HG03159 (cell line): ENCODE data around the gene C1QB.
"Not testable (repeated sequence)": the region's sequence is repeated elsewhere in the genome, so short reads cannot be mapped to it uniquely, and the experiment has no call there.

ENCODE experiments used
- ATAC-seq: cut with Tn5 transposase; IDR thresholded peaks from one replicate; pipeline ENCODE4 v1.9.1; 2021; ENCODE audit warnings: mild to moderate bottlenecking, moderate library complexity; ENCODE audit not compliant: unreplicated experiment

Gene C1QB

DNA sequence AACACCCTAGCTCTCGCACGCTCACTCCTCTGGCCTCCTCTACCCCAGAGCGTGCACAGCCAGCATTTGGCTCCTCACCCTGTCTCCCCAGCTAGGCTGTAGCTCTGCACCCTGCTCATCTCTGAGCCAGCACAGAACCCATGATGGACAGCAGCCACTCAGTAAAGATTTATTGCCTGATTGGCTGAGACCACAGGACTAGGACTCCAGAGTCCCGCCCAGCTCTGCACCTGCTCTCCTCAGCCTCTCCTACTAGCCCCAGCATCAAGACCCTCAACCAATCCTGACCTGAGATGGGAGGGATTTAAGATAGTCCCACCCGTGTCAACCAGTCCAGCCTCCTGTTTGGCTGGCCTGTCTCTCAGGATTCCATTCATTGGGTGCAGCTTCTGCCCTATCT lies 9.3 kb downstream of the C1QB start:
- no peak for ATAC-seq

- no peak for ATAC-seq
Observed at GRCh38 chr1:22662986-22663408, 10.0 kb downstream of the C1QB start.

GRCh38 chr1:22665752-22666151 lies 12.7 kb downstream of the C1QB start:
- ATAC-seq, result no peak

GRCh38 chr1:22666412-22666811 lies 13.4 kb downstream of the C1QB start:
- ATAC-seq, result no peak

DNA sequence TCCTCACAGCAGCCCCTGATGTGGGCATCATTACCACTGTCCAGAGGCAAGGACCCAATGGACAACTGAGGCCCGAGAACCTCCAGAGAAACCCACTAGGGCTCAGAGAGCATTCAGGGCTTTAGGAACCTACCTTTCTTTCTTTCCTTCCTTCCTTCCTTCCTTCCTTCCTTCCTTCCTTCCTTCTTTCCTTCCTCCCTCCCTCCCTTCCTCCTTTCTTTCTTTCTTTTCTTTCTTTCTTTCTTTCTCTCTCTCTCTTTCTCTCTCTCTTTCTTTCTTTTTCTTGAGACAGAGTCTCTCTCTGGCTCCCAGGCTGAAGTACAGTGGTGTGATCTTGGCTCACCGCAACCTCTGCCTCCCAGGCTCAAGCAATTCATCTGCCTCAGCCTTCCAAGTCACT lies 15.8 kb downstream of the C1QB start:
- ATAC-seq, result not testable (repeated sequence)

DNA sequence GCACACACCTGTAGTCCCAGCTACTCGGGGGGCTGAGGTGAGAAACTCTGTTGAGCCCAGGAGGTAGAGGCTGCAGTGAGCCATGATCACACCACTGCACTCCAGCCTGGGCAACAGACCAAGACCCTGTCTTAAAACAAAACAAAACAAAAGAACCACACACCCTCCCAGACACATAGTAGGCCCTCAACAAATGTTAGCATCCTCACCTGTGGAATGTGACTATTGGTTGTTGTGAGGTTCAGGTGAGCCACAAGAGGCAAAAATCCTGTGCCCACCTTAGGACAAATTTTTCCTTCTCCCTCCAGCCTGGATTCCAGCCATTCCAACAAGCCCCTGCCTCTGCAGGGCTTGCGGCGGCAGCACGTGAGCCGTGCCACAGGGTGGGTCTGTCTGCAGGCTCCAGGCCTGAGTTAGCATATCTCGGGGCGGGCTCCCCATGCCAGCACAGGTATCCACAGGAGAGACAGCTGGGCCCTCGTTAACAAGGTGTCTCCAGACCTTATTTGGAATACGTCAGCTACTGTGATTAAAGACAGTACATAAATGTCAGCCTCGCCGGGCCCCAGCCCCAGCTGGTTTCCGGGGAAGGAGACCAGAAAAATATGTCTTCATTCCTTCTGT lies 17.4 kb downstream of the C1QB start:
- ATAC-seq, result no peak

GRCh38 chr1:22671999-22672398 lies 19.0 kb downstream of the C1QB start:
- no peak for ATAC-seq

DNA sequence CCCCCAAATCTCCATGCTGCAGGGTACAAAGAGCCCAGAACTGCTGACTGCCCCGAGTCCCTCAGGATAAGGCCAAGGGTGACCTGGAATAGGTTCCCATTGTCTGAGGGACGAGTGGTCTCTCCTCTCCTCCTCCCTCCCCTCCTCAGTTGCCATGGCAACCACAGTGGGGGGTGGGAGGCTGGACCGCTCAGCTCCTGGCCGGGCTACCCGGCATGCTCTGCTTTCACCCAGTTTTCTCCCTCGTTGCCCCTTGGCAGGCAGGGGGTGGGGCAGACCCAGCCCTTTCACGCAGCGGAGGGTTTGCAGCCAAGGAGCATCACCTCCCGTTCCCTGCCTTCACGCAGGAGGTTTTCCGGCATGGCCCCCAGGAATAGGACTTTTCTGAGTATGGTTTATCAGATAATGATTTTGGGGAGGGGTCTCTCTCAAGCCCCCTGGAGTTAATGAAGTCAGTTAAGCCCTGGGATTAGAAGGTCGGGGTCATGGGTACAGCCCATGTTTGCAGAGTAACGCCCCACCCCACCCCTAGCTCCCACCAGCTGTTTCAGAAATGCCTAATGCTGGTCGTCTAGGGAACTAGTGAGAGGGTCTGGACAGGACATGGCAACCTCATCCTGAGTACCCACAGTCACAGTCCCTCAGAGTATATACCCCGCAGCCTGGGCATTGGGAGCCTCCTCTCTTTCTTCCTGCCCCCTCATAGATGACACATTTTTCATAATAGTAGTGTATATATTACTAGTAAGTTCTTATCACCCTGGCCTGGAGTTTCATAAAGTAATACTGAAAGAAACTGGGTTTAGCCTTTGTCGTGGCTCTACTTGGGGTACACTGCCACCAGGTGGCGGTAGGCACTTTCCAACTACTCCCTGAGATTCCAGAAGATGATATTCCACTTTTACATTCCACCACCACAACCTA lies 20.7 kb downstream of the C1QB start:
- no peak for ATAC-seq

DNA sequence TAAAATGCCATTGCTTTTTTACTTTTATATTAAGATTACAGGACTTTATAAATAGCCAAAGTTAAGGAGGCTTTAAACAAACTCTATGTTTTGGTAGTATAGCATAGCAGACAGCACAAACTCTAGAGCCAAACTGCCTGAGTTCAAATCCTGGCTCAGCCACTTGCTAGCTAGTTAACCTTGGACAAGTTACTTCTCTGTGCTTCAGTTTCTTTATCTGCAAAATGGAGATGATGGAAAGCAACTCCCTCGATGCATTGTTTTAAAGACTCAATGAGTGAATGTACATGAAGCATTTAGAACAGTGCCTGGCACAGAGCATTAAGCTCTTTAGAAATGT lies 21.3 kb downstream of the C1QB start:
- ATAC-seq, result no peak

DNA sequence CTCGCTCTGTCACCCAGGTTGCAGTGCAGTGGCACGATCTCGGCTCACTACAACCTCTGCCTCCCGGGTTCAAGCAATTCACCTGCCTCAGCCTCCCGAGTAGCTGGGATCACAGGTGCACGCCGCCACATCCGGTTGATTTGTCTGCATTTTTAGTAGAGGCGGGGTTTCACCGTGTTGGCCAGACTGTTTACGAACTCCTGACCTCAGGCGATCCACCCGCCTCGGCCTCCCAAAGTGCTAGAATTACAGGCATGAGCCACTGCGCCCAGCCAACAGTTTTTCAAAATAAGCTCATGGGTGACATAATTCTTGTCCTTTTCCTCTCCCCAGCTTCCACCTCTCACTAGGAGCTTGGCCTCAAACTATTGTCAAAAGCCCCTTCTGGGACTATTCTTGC lies 23.1 kb downstream of the C1QB start:
- ATAC-seq, result not testable (repeated sequence)

- ATAC-seq, result no peak
Observed at GRCh38 chr1:22676916-22677583, 24.0 kb downstream of the C1QB start.

DNA sequence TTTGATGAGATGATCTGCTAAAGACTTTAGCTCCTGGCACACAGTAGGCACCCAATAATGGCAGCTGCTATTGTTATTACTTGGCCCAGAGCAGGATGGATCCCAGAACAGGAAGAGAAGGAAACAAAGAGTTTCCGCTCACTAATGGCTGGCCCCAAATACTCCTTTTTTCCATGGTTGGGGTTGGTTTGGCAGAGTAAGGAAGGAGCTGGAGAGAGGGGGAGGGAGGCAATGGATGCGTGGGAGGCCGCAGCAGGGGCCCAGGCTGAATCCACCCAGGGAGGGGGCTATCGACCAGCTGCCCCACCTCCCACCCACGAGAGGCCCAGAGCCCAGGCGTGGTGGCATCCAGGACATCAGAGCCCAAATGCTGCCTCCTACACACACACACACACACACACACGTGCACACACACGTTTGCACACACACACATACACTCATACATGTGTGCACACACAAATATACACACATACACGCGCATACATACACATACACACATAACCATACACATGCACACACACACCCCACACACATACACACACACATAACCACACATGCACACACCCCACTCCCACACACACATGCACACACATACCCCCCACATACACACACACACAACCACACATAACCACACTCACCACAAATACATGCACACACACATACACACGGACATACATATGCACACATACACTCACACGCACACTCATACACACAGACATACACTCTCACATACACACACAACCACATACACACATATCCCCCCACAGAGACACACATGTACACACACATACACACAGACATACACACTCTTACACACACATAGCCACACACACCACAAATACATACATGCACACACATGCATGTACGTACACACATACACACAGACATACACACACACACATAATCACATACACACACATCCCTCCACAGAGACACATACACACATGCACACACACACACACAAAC lies 25.2 kb downstream of the C1QB start:
- ATAC-seq, result no peak

GRCh38 chr1:22680726-22681125 lies 27.7 kb downstream of the C1QB start:
- no peak for ATAC-seq

DNA sequence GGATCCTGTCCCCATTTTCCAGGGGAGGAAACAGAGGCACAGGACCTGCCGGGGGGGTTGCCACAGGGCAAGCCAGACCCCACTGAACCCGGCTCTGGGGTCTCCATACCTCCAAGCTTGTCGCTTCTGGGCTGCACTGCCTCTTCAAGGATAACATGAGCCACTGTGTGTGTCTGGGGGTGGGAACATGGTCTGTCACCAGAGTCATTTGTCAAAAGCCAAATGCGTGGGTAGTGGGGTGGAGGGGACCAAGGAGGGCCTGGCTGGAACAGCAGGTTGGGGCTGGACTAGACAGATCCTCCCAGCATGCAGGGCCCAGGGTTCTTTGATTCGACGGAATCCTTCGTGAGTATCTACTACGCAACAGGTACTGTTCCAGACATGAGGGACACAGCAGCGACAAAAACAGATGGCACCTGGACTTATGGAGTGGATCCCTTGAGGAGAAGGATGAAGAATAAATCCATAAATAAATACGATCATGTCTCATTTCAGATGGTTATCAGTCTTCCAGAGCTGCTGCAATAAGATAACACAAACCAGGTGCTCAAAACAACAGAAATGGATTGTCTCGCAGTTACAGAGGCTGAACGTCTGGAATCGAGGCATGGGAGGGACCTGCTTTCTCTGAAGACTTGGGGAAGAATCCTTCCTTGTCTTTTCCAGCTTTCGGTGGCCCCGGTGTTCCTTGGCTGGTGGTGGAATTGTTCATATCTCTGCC lies 28.7 kb downstream of the C1QB start:
- ATAC-seq, result no peak

DNA sequence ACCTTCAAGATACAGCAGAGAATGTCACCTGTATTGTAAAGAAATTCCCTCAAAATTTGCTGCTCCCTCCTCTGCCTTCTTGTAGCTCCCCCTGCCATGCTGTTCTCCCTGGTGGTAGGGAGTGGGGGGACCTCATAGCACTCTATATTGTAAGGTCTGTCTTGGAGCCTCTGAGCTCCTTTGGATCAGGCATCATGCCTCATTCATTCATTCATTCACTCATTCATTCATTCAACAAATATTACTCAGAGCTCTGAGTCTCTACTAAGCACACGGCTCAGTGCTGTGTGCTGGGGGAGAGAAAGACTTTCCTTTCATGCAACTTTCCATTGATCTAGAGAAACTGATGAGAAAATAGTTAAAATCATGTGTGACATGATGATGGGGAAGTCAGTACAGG lies 30.5 kb downstream of the C1QB start:
- no peak for ATAC-seq

DNA sequence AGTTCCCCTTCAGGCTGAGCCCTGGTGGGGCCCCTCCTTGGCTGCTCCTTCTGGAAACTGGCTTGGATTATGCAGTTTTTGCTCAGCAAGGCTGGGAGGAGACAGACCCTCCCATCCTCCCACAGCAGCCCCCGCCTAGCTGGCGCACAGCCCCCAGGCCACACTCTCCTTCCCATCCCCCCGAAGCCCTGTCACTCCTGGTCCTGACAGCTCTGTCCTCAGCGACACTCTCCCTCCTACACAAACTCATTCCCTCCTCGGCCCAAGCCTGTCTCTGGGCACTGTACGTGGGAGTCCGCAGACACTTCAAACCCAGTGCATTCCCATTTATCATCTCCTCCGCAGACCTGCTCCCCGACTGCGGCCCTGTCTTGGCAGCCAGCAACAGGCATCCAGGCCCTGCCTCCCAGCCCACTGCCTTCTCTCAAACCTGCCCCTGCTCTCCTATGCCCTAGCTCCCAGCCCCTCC lies 32.6 kb downstream of the C1QB start:
- no peak for ATAC-seq

DNA sequence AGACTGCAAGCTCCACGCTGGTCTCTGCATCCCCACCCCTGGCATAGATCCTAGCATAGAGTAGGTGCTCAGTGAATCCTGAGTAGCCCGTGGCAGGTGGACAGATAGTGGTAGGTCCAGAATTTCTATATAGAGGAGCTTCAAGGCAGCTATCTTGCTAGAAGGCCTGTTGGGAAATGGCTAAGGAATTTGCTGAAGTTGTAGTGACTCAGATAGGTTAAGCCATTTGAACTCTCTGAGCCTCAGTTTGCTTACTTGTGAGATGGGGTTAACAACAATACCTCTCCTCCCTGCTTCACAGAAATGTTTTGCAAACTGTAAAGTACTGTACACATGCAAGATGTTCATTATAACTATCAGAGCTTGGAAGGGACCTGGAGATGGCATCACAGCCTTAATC lies 34.2 kb downstream of the C1QB start:
- no peak for ATAC-seq

- ATAC-seq, result no peak
Observed at GRCh38 chr1:22688466-22688865, 35.4 kb downstream of the C1QB start.

DNA sequence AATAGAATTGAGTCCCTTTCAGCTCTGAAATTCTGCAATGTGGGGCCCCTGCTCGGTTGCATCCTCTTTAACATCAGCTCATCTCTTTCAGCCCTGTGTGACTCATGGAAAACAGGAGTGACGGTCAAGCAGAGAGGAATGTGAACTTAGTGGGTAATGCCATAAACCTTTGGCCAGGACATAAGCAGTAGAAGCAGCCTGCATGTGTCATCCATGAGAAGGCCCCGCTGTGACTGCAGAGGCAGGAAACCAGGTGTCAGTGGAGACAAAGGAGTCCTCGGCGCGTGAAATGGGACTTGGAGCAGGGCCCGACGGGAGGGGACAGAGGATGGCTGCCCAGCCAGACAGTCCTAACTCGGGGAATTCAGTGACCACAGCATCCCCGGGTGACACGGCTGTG lies 36.5 kb downstream of the C1QB start:
- ATAC-seq, result no peak
